BE2C (cell line): ENCODE measurements around the gene INPP5J.

ENCODE experiments used
- DNase-seq: peaks from one replicate; pipeline ENCODE4 v3.0.0-alpha.2; 2020
- H3K27me3 ChIP-seq: fragments of 250-450 bp; sonication (Bioruptor Pico); 2 replicates; pipeline ENCODE4 v1.5.1; 2020; ENCODE audit warnings: mild to moderate bottlenecking
- H3K36me3 ChIP-seq: fragments of 250-450 bp; sonication (Bioruptor Pico); 2 replicates; pipeline ENCODE4 v1.5.1; 2020; ENCODE audit warnings: mild to moderate bottlenecking
- H3K4me1 ChIP-seq: fragments of 250-450 bp; sonication (Bioruptor Pico); 2 replicates; pipeline ENCODE4 v1.5.1; 2020
- H3K4me3 ChIP-seq: 2 replicates; pipeline ENCODE4 v1.5.1; 2011; ENCODE audit warnings: low read depth, low read length
- H3K9me3 ChIP-seq: fragments of 250-450 bp; sonication (Bioruptor Pico); 2 replicates; pipeline ENCODE4 v1.5.1; 2020
- TF ChIP-seq, protein P1 (sequence below): IDR thresholded peaks from 2 replicates; pipeline ENCODE4 v1.5.1; 2012; ENCODE audit warnings: mild to moderate bottlenecking, low read depth, low read length

Gene INPP5J

DNA sequence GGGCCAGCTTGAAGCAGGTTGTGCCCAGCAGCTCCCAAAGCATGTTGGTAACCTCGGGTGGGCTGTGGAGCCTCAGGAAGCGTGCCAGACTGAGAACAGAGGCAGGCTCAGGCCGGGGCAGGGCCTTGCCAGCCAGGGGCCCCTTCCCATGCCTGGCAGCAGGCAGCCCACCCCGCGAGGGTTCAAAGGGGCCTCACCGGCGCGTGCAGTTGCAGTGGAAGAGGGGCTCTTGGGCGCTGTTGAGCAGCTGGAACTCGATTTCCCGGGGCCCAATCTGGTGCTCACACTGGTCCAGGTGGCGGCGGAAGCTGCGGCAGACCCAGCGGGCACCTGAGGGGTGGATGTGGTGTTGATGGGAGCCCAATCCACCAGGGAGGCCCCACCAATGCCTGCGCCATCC lies 13.9 kb downstream of the INPP5J start:
- Histone ChIP-seq H3K4me1 (no peaks in the 10 kb centered on the region; the same call in 1 of the 2 replicates), H3K9me3 (no peaks in the 10 kb centered on the region), H3K27me3 (no peaks in the 10 kb centered on the region), H3K4me3 (no peak overlapping the region), H3K36me3 (no peaks in the 10 kb centered on the region)
- TF ChIP-seq, protein P1, sequence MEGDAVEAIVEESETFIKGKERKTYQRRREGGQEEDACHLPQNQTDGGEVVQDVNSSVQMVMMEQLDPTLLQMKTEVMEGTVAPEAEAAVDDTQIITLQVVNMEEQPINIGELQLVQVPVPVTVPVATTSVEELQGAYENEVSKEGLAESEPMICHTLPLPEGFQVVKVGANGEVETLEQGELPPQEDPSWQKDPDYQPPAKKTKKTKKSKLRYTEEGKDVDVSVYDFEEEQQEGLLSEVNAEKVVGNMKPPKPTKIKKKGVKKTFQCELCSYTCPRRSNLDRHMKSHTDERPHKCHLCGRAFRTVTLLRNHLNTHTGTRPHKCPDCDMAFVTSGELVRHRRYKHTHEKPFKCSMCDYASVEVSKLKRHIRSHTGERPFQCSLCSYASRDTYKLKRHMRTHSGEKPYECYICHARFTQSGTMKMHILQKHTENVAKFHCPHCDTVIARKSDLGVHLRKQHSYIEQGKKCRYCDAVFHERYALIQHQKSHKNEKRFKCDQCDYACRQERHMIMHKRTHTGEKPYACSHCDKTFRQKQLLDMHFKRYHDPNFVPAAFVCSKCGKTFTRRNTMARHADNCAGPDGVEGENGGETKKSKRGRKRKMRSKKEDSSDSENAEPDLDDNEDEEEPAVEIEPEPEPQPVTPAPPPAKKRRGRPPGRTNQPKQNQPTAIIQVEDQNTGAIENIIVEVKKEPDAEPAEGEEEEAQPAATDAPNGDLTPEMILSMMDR: no peak
- no peak for DNase-seq

DNA sequence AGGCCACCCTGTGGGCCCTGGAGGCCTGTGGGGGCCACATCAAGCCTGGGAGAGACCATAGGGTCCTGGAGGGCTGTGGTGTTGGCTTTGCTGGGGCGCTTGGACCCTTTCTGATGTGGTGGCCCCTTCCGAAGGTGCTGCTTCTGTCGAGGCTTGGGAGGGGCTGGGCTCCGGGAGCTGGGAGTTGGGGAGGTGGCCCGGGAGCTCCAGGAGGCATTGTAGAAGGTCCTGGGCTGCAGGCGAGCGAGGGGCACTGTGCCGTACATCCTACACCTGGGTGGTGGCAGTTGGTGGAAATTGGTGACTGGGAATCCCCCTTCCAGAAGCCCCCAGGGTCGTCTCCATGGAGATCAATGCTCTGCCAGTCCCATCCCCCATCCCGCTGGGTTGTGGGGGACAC lies 15.0 kb downstream of the INPP5J start:
- DNase-seq: no peak
- Histone ChIP-seq H3K36me3 (no peaks in the 10 kb centered on the region), H3K9me3 (no peaks in the 10 kb centered on the region), H3K4me3 (no peak overlapping the region), H3K4me1 (no peaks in the 10 kb centered on the region), H3K27me3 (no peaks in the 10 kb centered on the region)
- TF ChIP-seq, protein P1: no peak

DNA sequence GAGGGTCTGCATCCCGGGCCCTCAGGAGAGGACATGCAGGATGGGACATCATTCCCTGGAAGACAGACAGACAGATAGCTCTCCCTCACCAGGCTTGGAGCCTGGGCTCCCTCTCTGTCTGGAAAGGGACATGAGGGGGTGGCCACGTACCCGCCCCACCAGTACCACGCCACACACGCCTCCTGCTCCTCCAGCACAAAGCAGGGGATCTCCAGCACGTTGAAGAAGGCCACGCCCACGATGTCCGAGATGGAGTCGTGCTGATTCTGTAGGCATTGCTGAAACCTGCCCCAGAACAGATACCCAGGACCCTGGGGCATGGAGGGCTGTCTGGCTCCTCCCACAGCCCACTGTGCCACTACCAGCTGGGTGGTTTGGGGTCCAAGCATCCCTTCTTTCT lies 15.4 kb downstream of the INPP5J start:
- no peaks in the 10 kb centered on the region for H3K9me3 ChIP-seq
- no peak overlapping the region for H3K4me3 ChIP-seq
- no peaks in the 10 kb centered on the region for H3K27me3 ChIP-seq
- DNase-seq: no peak
- no peaks in the 10 kb centered on the region for H3K4me1 ChIP-seq
- TF ChIP-seq, protein P1: no peak
- H3K36me3 ChIP-seq: no peaks in the 10 kb centered on the region

DNA sequence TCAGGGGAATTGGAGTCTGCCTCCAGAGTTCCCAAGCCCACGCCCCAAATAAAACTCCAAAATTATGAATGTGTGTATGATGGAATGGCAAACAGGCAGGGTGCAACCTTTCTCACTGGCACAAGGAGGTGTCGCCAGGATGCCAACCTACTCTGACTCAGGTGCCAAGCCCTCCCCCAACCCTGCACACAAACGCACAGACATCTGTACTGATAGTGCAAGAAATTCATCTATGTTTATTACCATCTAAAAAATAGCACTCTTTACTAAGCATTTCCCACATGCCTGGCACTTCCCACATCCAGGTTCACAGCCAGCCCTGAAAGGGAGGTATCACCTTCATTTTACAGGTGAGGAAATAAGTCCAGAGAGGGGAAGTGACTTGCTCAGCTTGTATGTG lies 16.3 kb downstream of the INPP5J start:
- no peak for DNase-seq
- Histone ChIP-seq H3K4me1 (no peaks in the 10 kb centered on the region), H3K36me3 (no peaks in the 10 kb centered on the region), H3K9me3 (no peaks in the 10 kb centered on the region), H3K27me3 (no peaks in the 10 kb centered on the region), H3K4me3 (no peak overlapping the region)
- TF ChIP-seq, protein P1: no peak

DNA sequence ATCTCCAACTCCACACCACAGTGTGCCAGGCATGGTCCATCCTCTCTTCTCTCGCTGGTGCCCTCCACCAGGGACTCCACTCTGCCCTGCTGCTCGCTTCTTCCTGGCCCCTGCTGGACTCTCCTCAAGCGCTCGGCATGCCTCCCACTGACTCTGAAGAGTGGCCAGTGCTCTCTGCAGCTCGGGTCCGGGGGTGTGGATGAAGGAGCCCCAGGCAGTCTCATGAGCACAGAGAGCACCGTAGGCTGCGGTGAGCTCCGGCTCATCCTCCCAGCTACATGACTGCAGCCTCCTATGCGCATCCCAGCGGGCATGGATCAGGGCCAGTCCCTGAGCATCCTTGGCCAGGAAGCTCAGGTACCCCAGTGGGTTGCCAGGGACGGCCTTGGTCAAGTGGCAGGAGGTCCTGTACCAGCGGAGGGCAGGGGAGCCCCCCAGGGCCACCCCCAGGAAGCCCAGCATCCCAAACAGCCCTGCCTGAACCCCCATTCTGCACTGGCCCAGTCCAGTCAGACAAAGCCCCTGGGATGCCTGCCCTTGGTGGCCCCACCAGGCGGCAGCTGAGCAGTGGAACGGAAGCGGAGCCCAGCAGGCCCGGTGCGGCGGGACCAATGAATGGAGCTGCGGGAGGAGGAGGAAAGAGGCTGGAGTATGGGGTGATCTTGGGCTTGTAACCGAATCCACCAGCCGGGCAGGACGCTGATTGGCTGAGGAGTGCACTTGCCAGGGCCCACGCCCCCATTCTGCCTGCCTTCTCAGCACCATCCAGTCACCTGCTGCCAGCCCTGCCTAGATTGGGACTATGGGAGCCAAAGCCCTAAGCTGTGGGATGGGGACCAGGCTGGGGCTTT lies 17.3 kb downstream of the INPP5J start, which contains the start of gene PLA2G3:
Gene PLA2G3, minus strand, starts transcription at position 643 of the 851 bp plus-strand sequence. Its CDS starts 154 bp downstream, at position 489.
- Histone ChIP-seq H3K36me3 (no peaks in the 10 kb centered on the region), H3K4me1 (no peaks in the 10 kb centered on the region), H3K4me3 (no peak within 1 kb of the TSS), H3K9me3 (no peaks in the 10 kb centered on the region; the same call in 1 of the 2 replicates), H3K27me3 (no peaks in the 10 kb centered on the region)
- TF ChIP-seq, protein P1: no peak
- DNase-seq: no peak

DNA sequence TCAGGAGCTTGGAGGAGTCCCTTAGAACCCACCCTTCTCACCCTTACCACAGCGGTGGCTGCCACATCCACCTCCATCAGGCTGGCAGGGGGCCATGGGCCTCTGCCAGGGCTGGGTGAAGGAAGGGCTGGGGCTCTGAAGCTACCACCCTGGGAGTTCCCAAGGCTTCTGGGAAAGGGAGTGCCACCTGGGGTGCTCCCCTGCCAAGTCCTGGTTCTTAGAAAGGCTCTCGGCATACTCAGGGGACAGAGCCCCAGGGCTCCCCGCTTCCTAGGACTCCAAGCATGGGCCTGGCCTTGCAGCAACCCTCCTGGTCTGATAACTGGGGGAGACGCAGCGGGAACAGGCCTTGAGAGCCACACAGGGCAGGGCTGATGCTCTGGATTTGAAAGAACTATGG lies 18.0 kb downstream of the INPP5J start:
- Histone ChIP-seq H3K4me1 (no peaks in the 10 kb centered on the region), H3K4me3 (no peak overlapping the region), H3K27me3 (no peaks in the 10 kb centered on the region), H3K9me3 (no peaks in the 10 kb centered on the region; the same call in 1 of the 2 replicates), H3K36me3 (no peaks in the 10 kb centered on the region)
- TF ChIP-seq, protein P1: no peak
- no peak for DNase-seq
